Measurements from ENCODE around the gene ECD. TPM values are rescaled to one million over a fixed set of nuclear protein-coding genes. Genes with fewer than 3 reads are reported as not detected.

The ECD gene
- total and polyA plus RNA-seq, 2 experiments from 2014 or later: 21.3 to 37.3 TPM

GRCh38 chr10:73182568-73182967 is 14.8 kb upstream of the ECD start:
- Histone ChIP-seq H3K79me2 (ENCODE audit: insufficient read depth) (no peaks in the 10 kb centered on the region), H3K9ac (no peak overlapping the region), H3F3A (ENCODE audit: insufficient read depth) (peaks cover 23% of the 10 kb centered on the region), H3K36me3 (ENCODE audit: low read depth) (0 out of 2 replicates have a peak, but pooled peaks cover 14% of the 10 kb centered on the region), H3K9me3 (ENCODE audit: low read depth) (no peaks in the 10 kb centered on the region), H3K9me2 (ENCODE audit: insufficient read depth) (no peaks in the 10 kb centered on the region), H4K20me1 (ENCODE audit: insufficient read depth) (no peaks in the 10 kb centered on the region), H3K4me2 (ENCODE audit: unreplicated experiment) (no peak overlapping the region), H3K27ac (no peak overlapping the region), H2AFZ (no peak overlapping the region), H3K27me3 (replicated peaks; ENCODE audit: insufficient read depth) (no peaks in the 10 kb centered on the region), H3K4me3 (no peak overlapping the region), H3K4me1 (ENCODE audit: insufficient read depth) (peaks cover 22% of the 10 kb centered on the region)
- in situ Hi-C loops (cut with MboI): no loop called here
- peak; percentile 62 for DNase-seq
- TF ChIP-seq EZH2phosphoT487 (IDR thresholded peaks at IDR 0.05; ENCODE audit: insufficient read depth, low read depth) (no peak), EZH2 (IDR thresholded peaks at IDR 0.05; ENCODE audit: insufficient read depth, poor library complexity, severe bottlenecking) (no peak)
- WGBS, 2 experiments (ENCODE audit: low coverage in 1 of 2, low lambda C conversion rate in 2 of 2, missing lambda C conversion rate in 2 of 2): 44 to 47% methylated on average over 2 of the region's 2 CpGs

GRCh38 chr10:73174148-73174925 is 6.5 kb upstream of the ECD start:
- Histone ChIP-seq H3K27ac (no peak overlapping the region), H2AFZ (no peak overlapping the region), H3K9me3 (ENCODE audit: low read depth) (no peaks in the 10 kb centered on the region), H3K4me2 (ENCODE audit: unreplicated experiment) (no peak overlapping the region), H3K36me3 (ENCODE audit: low read depth) (0 out of 2 replicates have a peak, but pooled peaks cover 11% of the 10 kb centered on the region), H3K4me3 (no peak overlapping the region), H3K4me1 (ENCODE audit: insufficient read depth) (no peaks in the 10 kb centered on the region), H3K27me3 (replicated peaks; ENCODE audit: insufficient read depth) (no peaks in the 10 kb centered on the region), H3K79me2 (ENCODE audit: insufficient read depth) (peaks cover 12% of the 10 kb centered on the region), H3K9me2 (ENCODE audit: insufficient read depth) (no peaks in the 10 kb centered on the region), H3F3A (ENCODE audit: insufficient read depth) (no peaks in the 10 kb centered on the region), H4K20me1 (ENCODE audit: insufficient read depth) (no peaks in the 10 kb centered on the region), H3K9ac (no peak overlapping the region)
- in situ Hi-C loops (cut with MboI): no loop called here
- WGBS, 2 experiments (ENCODE audit: low coverage in 1 of 2, low lambda C conversion rate in 2 of 2, missing lambda C conversion rate in 2 of 2): 94 to 100% methylated on average over 1 of the region's 1 CpG
- DNase-seq: no peak
- no peak for TF ChIP-seq EZH2phosphoT487 (IDR thresholded peaks at IDR 0.05; ENCODE audit: insufficient read depth, low read depth)
- TF ChIP-seq EZH2 (IDR thresholded peaks at IDR 0.05; ENCODE audit: insufficient read depth, poor library complexity, severe bottlenecking): no peak

- Histone ChIP-seq H3K27ac (no peak overlapping the region), H3F3A (ENCODE audit: insufficient read depth) (no peaks in the 10 kb centered on the region), H2AFZ (no peak overlapping the region), H3K36me3 (ENCODE audit: low read depth) (0 out of 2 replicates have a peak, but pooled peaks cover 11% of the 10 kb centered on the region), H3K4me2 (ENCODE audit: unreplicated experiment) (no peak overlapping the region), H3K4me3 (no peak overlapping the region), H3K9me2 (ENCODE audit: insufficient read depth) (no peaks in the 10 kb centered on the region), H3K9me3 (ENCODE audit: low read depth) (no peaks in the 10 kb centered on the region), H4K20me1 (ENCODE audit: insufficient read depth) (no peaks in the 10 kb centered on the region), H3K4me1 (ENCODE audit: insufficient read depth) (no peaks in the 10 kb centered on the region), H3K79me2 (ENCODE audit: insufficient read depth) (peaks cover 25% of the 10 kb centered on the region), H3K27me3 (replicated peaks; ENCODE audit: insufficient read depth) (no peaks in the 10 kb centered on the region), H3K9ac (no peak overlapping the region)
- no peak for DNase-seq
- TF ChIP-seq EZH2 (IDR thresholded peaks at IDR 0.05; ENCODE audit: insufficient read depth, poor library complexity, severe bottlenecking): no peak
- no peak for TF ChIP-seq EZH2phosphoT487 (IDR thresholded peaks at IDR 0.05; ENCODE audit: insufficient read depth, low read depth)
- in situ Hi-C loops (cut with MboI): no loop called here
Observed at GRCh38 chr10:73172867-73173266, 5.1 kb upstream of the ECD start.

- no peak overlapping the region for H3K27ac ChIP-seq
- H2AFZ ChIP-seq: no peak overlapping the region
- no peaks in the 10 kb centered on the region for H4K20me1 ChIP-seq (ENCODE audit: insufficient read depth)
- no peaks in the 10 kb centered on the region for H3K9me3 ChIP-seq (ENCODE audit: low read depth)
- H3K4me1 ChIP-seq (ENCODE audit: insufficient read depth): peaks cover 10% of the 10 kb centered on the region
- peak overlapping the region; percentile 97 for H3K4me2 ChIP-seq (ENCODE audit: unreplicated experiment)
- H3K9ac ChIP-seq: no peak overlapping the region
- H3F3A ChIP-seq (ENCODE audit: insufficient read depth): peaks cover 16% of the 10 kb centered on the region
- TF ChIP-seq EZH2 (IDR thresholded peaks at IDR 0.05; ENCODE audit: insufficient read depth, poor library complexity, severe bottlenecking): no peak
- no peak for DNase-seq
- in situ Hi-C loops (cut with MboI): no loop called here
- WGBS, 2 experiments (ENCODE audit: low coverage in 1 of 2, low lambda C conversion rate in 2 of 2, missing lambda C conversion rate in 2 of 2): 92 to 97% methylated on average over 3 of the region's 3 CpGs
- no peaks in the 10 kb centered on the region for H3K36me3 ChIP-seq (ENCODE audit: low read depth)
- H3K4me3 ChIP-seq: no peak overlapping the region
- peaks cover 60% of the 10 kb centered on the region for H3K79me2 ChIP-seq (ENCODE audit: insufficient read depth)
- H3K9me2 ChIP-seq (ENCODE audit: insufficient read depth): no peaks in the 10 kb centered on the region
- H3K27me3 ChIP-seq (replicated peaks; ENCODE audit: insufficient read depth): no peaks in the 10 kb centered on the region
Observed at GRCh38 chr10:73169320-73169719, 1.5 kb upstream of the ECD start.

Data from GM23248 (cell line).